SK-N-SH treated with all-trans-retinoic acid at 6 μM for 48 hours (cell line): ENCODE results near the gene KIF21B.

Source experiments
- TOX ChIP-seq: fragments of 250-450 bp; sonication (Bioruptor Pico); IDR thresholded peaks from 2 replicates; pipeline ENCODE4 v1.8.0; 2021; ENCODE audit warnings: mild to moderate bottlenecking, moderate library complexity, borderline replicate concordance
- TSHZ2 ChIP-seq: fragments of 250-450 bp; sonication (Bioruptor Pico); IDR thresholded peaks from 2 replicates; pipeline ENCODE4 v1.5.0; 2020; ENCODE audit warnings: mild to moderate bottlenecking, moderate library complexity

GRCh38 chr1:200971955-200972711 is 51.4 kb downstream of the KIF21B start:
- no peak for TF ChIP-seq TOX (CRISPR knock-in tag)
- no peak for TF ChIP-seq TSHZ2 (CRISPR knock-in tag)
